Heart left ventricle (tissue), 13 donors: ENCODE results near the gene ZNF148.

ENCODE experiments used
- CTCF ChIP-seq, 12 donors: fragments of 200-600 bp; sonication (generic) in 4 of 12; IDR thresholded peaks; one replicate each; pipeline versions ENCODE4 v1.5.0 to v1.8.0; 2018 to 2022; ENCODE audit warnings: antibody characterized with exemption in 12 of 12, mild to moderate bottlenecking in 5 of 12
- POLR2A ChIP-seq, 2 donors: fragments of 450-650 bp; IDR thresholded peaks; one replicate each; pipeline ENCODE4 v1.6.1; 2017; ENCODE audit warnings: antibody characterized with exemption in 2 of 2, mild to moderate bottlenecking in 2 of 2, moderate library complexity in 2 of 2
- donor health status: ischemic (EF 13 %, LVEDD 7.1; RV severe dilation, severe dysfunction).
- donor health status: DM: no; HTN: yes; CAD: no.
- donor health status: DM: no; HTN: no; CAD: no.
- donor health status: ischemic (EF 25% LVEDD 6.9; RV normal size, moderate dysfunction).
- donor health status: ischemic (EF 25% LVEDD 5.7; RV mildly dilated, moderate dysfunction).
- donor health status: ischemic (EF 35%, LVEDD 5.7; RV mildly dilated, moderate dysfunction).
- donor health status: nonischemic (EF 11% LVEDD 7.7; RV severe dilation, severe dysfunction).
- donor health status: DM: yes; HTN: yes; CAD: no.
- donor health status: PGD.
- donor health status: ischemic (EF 29% LVEDD 5.4; RV normal size, mild dysfunction).
- donor health status: nonischemic (EF 23%, LVEDD 6.1; RV moderate dilation, normal function).

DNA sequence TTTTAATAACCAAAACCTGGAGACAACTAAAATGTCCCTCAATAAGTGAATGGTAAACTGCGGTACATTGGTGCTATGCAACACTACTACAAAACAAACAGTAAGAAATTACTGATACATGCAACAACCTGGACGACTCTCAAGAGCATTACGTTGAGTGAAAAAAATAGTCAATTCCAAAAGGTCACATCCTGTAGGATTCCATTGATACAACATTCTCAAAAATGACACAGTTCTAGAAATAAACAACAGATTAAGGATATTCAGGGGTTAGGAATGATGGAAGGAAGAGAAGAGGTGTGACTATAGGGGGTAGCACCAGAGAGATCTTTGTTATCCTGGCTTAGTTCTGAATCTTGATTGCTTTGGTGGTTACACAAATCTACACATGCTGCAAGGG is 72.2 kb downstream of the ZNF148 start:
- no peak for TF ChIP-seq CTCF (IDR thresholded peaks at IDR 0.05)
- TF ChIP-seq POLR2A (IDR thresholded peaks at IDR 0.05): no peak
